ENCODE measurements around the gene CAMK1G.

CAMK1G gene

GRCh38 chr1:209620487-209620884, 37.0 kb downstream of the CAMK1G start:
- no peak overlapping the region for H3K4me3 ChIP-seq (ENCODE audit: low read depth in 1 of 2, low read length in 1 of 2)
- H3K36me3 ChIP-seq, result no peaks in the 10 kb centered on the region
- H3K27me3 ChIP-seq, result peaks cover 8% of the 10 kb centered on the region
- TF ChIP-seq CTCF (IDR thresholded peaks at IDR 0.05), result no peak
- H3K27ac ChIP-seq, result no peak overlapping the region
- peaks cover 5 to 32% of the 10 kb centered on the region in 2 experiments for H3K4me1 ChIP-seq (ENCODE audit: control insufficient read depth in 1 of 2, insufficient read depth in 1 of 2, low read depth in 1 of 2, low read length in 1 of 2)
- H3K9me3 ChIP-seq, result no peaks in the 10 kb centered on the region

- H3K9me3 ChIP-seq, result no peaks in the 10 kb centered on the region
- no peak overlapping the region for H3K27ac ChIP-seq
- H3K4me1 ChIP-seq (ENCODE audit: control insufficient read depth in 1 of 2, insufficient read depth in 1 of 2, low read depth in 1 of 2, low read length in 1 of 2), result peaks cover 8 to 35% of the 10 kb centered on the region in 2 experiments
- H3K27me3 ChIP-seq, result peaks cover 5% of the 10 kb centered on the region
- no peak overlapping the region for H3K4me3 ChIP-seq (ENCODE audit: low read depth in 1 of 2, low read length in 1 of 2)
- no peak for TF ChIP-seq CTCF (IDR thresholded peaks at IDR 0.05)
- H3K36me3 ChIP-seq, result no peaks in the 10 kb centered on the region
Observed at GRCh38 chr1:209621286-209621685, 37.8 kb downstream of the CAMK1G start.

GRCh38 chr1:209621741-209622655, 38.5 kb downstream of the CAMK1G start:
- Histone ChIP-seq H3K9me3 (no peaks in the 10 kb centered on the region), H3K27me3 (peaks cover 3% of the 10 kb centered on the region), H3K4me1 (ENCODE audit: control insufficient read depth in 1 of 2, insufficient read depth in 1 of 2, low read depth in 1 of 2, low read length in 1 of 2) (peaks cover 15 to 42% of the 10 kb centered on the region in 2 experiments), H3K36me3 (no peaks in the 10 kb centered on the region), H3K4me3 (ENCODE audit: low read depth in 1 of 2, low read length in 1 of 2) (no peak overlapping the region), H3K27ac (no peak overlapping the region)
- TF ChIP-seq CTCF (IDR thresholded peaks at IDR 0.05), result no peak

GRCh38 chr1:209622841-209623829, 39.6 kb downstream of the CAMK1G start:
- Histone ChIP-seq H3K27ac (no peak overlapping the region), H3K36me3 (no peaks in the 10 kb centered on the region), H3K4me3 (ENCODE audit: low read depth in 1 of 2, low read length in 1 of 2) (no peak overlapping the region), H3K27me3 (peaks cover 3% of the 10 kb centered on the region), H3K9me3 (no peaks in the 10 kb centered on the region), H3K4me1 (ENCODE audit: control insufficient read depth in 1 of 2, insufficient read depth in 1 of 2, low read depth in 1 of 2, low read length in 1 of 2) (peaks cover 25 to 50% of the 10 kb centered on the region in 2 experiments)
- no peak for TF ChIP-seq CTCF (IDR thresholded peaks at IDR 0.05)
